GM18519 (cell line): ENCODE measurements around the gene SHB.

Experiments
- ATAC-seq: cut with Tn5 transposase; IDR thresholded peaks from one replicate; pipeline ENCODE4 v1.9.1; 2021; ENCODE audit warnings: mild to moderate bottlenecking, moderate library complexity; ENCODE audit not compliant: unreplicated experiment, low FRiP score

The SHB gene

GRCh38 chr9:37944266-37944650 is 124.8 kb downstream of the SHB start:
- no peak for ATAC-seq

DNA sequence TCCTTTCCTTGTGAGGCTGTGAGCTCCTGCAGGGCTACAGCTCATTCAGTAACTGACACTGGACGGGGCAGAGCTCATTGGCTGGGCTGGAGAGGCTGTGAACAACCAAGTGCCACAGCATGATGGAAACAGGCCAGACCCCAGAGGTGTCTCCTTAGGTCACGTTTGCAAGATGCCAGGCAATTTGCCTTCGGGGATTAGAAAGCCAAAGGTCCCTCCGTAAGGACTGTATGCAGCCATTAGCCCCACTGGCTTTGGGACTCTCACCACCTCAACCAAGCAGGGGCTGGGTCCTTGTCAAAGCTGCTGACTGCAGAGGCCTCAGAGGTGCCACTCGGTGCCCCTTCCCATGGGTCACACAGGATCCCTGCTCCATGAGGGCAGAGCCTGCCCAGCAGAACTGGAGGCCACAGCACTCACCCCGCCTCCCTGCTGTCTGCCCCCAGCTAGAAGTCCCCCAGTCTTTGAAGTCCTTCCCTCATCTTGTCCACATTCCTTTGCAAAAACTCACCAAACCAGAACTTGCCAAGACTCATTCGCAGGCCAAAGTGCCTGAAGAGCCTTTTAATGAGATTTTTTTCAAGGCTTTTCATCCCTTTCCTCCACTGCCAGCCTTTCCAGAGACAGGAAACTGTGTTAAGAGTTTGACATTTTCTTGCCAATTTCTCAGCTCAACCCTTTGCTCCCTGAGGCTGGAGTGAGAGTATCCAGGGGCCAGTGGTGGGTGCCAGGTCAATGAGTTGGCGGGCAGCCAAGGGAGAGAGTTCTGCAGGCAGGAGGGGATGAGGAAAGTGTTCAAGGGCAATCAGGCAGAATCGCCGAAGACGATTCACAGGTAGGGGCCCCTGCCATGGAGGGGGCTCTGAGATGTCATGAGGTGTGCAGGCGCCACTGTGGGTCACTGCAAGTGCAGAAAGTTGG is 125.4 kb downstream of the SHB start:
- no peak for ATAC-seq

DNA sequence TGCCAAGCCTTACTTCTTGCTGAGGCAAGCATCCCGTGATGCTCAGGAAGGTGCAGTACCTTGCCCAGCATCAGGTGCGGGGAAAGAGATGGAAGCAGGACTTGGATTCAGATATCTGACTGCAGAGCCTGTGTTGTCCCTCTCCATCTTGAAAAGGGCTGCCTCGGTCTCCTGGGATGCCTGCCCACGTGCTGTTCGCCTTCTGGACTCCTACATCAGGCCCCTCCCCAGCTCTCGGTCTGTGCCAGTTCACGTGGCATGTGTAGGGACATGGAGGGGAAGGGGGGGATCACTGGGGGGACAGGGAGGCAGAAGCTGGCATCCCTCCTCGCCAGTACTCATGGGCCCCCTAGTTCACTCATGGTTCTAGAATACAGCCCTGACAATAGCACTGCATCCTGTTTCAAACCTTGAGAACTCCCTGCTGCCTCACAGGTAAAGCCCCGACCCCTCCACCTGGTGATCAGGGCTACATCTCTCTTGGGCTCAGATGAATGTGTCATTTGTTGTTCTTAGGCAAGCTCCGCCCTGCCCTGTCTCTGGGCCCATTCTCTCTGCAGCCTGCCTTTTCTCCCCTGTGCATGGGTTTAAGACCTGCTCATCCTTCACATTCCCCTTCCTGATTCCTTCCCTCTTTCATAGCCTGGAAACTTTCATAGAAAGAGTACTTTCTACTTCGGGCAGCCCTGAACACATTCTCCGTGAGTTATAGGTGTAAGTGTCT is 126.2 kb downstream of the SHB start:
- ATAC-seq, result no peak

GRCh38 chr9:37941253-37941652 is 127.8 kb downstream of the SHB start:
- ATAC-seq, result no peak

DNA sequence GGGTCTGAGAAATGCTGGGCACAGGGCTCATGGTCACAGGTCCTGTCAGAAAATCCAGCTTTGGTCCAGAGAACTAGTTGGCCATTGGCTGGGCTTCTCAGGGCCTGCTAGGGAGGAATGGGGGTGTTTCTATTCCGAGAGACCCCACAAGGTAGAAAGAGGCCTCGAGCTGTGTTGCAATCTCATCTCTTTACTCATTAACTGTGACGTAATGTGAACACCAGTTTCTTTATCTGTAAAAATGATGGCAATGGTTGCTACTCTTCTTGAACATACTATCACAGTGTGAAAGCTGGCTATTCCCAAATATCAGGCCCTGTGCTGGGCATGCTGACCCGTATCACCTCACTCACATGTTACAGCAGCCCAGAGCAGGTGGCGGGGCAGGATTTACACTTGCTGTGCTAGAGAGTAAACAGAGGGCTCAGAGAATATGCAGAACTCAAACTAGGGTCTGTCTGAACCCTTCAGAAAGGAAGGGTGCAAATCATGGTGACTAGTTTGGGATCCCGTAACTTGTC is 129.4 kb downstream of the SHB start:
- no peak for ATAC-seq

GRCh38 chr9:37938121-37938891 is 130.7 kb downstream of the SHB start:
- ATAC-seq, result no peak

- no peak for ATAC-seq
These were observed 131.7 kb downstream of the SHB start for GRCh38 chr9:37937366-37937765.

GRCh38 chr9:37936965-37937364 is 132.1 kb downstream of the SHB start:
- ATAC-seq, result no peak

DNA sequence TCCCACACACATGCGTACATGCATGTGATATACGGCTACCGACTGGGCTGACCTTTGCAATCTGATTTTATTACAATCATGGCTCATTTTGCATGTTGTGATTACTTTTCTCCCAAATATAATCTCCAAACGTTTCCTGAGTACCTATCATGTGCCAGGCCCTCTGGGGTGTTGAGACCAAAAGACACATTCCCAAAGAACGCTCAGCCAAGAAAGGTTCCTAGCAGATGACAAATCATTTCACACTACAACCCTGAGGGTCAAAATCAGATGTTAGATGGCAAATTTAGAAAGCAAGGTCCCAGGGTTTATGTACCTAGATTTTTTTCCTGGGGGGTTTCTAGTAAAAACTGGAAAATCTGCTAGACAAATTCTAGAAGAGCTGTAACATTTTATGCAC is 132.7 kb downstream of the SHB start:
- ATAC-seq, result no peak

- no peak for ATAC-seq
These were observed 133.9 kb downstream of the SHB start for GRCh38 chr9:37935096-37935495.

DNA sequence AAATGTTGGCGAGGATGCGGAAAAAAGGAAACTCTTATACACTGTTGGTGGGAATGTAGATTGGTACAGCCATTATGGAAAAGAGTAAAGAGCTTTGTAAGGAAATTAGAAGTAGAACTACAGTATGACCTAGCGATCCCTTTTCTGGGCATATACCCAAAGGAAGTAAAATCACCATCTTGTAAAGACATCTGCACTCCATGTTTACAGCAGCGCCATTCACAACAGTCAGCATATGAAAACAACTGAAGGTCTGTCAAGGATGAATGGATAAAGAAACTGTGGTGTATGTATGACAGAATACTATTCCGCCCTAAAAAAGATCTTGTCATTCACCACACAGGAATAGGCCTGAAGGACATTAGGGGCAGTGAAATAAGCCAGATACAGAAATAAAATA is 137.4 kb downstream of the SHB start:
- ATAC-seq, result no peak

DNA sequence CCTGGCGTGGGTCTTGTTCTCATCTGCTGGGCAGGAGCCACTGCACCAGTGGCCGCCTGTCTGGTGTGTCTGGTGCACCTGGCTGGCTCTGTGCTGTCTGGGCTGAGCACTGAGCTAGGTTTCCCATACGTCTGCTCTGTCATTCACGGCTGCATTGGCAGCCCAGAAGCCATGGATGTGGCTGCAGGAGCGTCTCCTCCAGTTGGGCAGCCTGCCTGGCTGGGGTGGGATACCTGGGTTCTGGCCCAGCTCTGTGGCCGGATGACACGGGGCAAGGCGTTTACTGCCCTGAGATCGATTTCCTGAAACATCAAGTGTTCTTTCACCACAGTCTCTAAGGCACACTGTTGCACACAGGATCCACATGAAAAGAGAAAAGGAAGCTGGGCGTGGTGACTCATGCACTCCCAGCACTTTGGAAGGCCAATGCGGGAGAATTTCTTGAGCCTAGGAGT is 139.6 kb downstream of the SHB start:
- ATAC-seq, result no peak

DNA sequence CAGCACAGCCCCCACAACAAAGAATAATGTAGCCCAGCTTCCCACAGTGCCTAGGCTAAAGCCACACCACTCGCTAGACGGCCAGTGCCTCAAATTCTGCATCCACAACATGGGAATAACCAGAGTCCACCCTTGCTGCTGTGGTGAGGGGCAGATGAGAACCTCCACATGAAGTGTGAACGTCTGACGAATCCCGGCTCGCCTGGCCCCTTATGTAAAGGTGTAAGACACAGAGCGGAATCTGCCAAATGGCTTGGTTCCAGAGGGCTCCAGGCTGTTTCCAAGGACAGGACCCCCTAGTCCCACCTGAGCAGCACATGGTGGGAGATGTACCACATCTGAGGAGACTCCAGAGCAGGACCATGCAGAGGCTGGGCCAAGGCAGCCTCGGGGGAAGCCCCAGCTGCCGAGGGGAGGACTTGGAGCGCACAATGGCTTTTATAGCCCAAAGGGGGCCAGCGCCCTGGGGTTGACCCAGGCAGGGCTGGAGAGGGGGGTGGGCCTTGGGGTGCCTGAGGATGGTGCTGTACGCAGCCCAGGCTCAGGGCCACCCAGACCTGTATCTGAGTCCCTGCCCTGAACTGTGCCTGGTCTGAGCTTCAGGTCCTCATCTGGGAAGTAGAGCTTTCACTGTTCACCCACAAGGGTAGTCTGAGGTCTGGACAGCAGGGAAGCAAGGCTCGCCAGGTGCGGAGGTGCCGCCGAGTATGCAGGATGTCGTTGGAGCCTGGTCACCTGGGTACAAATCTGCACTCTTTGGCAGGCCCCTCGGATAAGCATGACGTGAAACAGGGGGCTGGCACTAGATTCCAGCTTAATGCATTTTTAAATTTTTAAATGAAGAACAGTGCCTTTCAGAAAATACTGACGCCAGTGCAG is 140.2 kb downstream of the SHB start:
- no peak for ATAC-seq

GRCh38 chr9:37927601-37928551 is 141.2 kb downstream of the SHB start:
- ATAC-seq, result no peak

GRCh38 chr9:37927132-37927531 is 141.9 kb downstream of the SHB start:
- ATAC-seq, result no peak

DNA sequence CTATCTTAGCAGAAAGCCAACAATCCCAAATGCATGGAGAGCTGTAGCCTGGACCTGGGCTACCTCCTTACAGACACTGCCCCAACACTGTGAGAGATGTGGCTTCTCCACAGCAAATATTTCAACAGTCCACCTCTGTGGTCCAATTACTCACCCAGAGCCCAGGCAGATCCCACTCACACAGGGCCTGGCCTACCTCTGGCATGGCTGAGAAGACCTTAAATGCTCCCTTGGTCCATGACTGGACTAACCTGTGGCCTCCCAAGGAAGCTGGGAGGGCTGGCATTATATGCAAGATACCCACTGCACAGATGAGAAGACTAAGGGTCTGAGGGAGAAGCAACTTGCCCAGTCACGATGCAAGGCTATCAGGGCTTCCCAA is 142.3 kb downstream of the SHB start:
- ATAC-seq, result no peak

GRCh38 chr9:37925786-37926736 is 143.0 kb downstream of the SHB start:
- ATAC-seq, result no peak

DNA sequence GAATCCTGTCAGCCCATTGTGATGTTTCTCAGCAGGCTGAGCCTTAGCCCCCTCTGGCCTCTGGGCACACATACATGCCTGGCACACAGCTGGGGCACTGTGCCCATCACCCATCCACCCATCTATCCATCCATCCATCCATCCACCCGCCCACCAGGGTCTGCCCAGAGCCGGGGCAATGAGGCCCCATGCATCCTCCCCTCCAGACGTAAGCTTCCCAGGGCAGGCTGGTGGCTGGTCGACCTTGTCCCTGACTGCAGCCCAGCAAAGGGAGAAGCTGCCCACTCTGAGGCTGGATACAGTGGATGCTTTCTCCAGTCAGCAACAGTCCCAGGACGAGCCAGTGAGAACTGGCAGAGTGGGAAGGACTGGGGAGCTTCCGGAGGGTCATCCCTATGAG is 144.0 kb downstream of the SHB start:
- no peak for ATAC-seq
